HG03066 (cell line): ENCODE data around the gene PTPRH.
"Not testable (repeated sequence)": the region's sequence is repeated elsewhere in the genome, so short reads cannot be mapped to it uniquely, and the experiment has no call there.

Source experiments
- ATAC-seq: cut with Tn5 transposase; IDR thresholded peaks from one replicate; pipeline ENCODE4 v1.9.1; 2021; ENCODE audit warnings: low read depth; ENCODE audit not compliant: unreplicated experiment

PTPRH gene

GRCh38 chr19:55226273-55226672 lies 17.0 kb upstream of the PTPRH start:
- no peak for ATAC-seq

GRCh38 chr19:55225415-55225958 lies 16.2 kb upstream of the PTPRH start:
- ATAC-seq: no peak

GRCh38 chr19:55224679-55225414 lies 15.5 kb upstream of the PTPRH start:
- not testable (repeated sequence) for ATAC-seq

DNA sequence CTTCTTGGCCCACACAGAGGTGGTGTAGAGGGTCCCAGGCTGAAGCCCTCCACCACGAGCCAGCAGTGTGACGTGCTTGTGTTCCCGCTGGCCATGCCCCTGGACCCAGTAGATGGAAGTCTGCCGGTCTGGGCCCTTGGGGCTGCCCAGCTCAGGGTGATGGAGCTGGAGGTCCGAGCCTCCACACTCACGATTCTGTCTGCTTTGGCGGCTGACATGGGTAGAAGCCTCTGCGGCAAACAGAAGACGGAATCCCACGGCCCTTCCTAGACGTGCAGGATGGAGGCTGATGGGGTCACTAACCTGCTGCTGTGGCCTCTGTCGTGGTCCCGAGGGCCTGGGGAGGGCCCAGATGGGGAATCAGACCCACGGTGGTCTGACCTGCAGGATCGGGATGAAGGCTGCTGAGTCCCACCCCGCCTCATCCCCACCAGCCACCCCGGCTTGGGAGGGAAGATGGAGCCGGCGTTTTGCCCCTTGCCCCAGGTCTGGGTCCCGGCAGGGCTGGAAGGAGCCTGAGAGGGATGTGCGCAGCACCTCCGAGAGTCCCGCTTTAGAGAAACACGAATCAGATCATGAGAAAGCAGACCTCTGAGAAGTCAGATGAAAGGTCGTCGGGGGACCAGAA lies 14.9 kb upstream of the PTPRH start:
- no peak for ATAC-seq

DNA sequence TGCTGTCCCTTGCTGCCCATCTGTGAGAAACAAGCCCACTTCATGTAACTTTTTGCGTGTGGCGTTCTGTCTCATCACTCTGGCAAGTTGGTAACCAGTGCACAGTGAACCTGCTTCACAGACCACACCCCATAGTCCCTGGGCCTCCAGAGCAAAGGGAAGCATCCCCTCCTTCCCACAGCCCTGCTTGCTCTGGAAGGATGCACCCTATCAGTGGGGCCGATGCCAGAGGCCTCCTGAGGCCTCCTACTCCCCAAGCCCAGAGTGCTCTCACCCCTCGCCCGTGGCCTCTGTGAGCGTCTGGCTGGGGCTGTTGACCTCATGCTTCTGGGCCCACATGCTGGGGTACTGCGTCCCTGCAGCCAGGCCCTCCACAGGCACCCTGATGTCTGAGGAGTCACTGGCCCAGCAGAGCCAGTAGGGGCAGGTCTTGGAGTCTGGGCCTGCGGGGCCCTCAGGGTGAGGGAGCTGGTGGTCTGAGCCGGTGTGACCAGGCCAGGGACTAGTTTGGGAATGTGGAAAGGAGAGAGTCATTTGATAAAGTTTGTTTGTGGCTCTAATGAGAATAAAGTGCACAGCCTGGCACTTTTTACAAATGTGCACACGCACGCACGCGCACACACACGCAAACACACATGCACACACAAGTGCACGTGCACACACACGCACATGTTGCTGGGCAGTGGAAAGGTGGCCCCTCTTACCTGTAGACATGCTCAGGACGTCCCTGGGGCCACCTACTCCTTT lies 14.2 kb upstream of the PTPRH start:
- no peak for ATAC-seq

DNA sequence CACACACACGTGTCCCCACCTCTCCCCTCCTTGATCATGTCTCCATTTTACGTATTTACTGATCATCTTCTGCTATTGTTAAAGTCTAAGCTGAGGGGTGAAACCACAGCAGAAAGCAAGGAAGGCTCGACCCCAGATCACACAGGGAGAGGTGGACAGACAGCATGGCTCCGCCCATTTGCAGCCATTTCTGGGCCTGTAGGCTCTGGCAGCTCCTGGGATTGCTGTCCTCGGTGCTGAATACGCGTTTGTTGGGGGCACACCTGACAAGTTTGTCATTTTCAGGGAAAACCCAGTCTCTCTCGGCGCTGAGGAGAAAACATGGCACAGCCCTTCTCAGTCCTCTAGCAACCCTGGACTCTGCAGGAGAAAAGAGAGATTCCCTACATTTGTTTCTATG lies 11.2 kb upstream of the PTPRH start:
- ATAC-seq: no peak

DNA sequence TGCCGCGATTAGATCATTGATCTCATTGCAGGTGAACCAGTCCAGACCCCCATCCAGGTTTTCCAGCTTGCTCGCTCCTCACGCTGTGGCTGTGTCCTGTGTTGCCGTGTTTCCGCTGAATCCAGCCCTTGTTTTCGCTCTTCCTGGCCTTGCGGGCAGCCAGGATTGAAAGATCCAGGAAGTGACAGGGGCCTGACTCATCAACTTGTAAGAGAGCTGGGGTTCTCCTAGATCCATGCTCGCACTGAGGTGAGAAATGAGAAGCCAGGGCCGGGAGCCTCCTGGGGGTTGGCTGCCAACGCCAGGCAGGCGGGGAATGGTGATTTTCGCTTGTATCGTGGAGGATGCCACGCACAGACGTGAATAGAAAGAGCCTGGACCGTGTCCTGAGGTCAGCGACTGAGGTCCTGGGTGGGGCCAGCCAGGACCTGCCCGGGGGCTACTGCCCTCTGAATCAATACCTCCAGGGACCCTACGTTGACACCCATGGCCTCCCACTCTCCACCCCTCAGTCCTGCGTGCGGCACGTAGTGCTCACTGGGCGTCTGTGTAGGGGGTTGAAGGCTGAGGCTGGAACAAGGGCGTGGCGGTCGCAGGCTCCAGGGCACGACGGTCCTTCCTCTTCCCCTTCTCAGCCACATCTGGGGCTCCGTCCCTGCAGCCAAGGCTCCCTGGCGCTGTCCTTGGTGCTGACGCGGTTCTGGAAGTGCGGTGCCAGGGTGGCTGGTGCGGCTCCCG lies 7.3 kb upstream of the PTPRH start:
- no peak for ATAC-seq

- ATAC-seq: no peak
Measured at GRCh38 chr19:55213547-55213946, 4.2 kb upstream of the PTPRH start.

DNA sequence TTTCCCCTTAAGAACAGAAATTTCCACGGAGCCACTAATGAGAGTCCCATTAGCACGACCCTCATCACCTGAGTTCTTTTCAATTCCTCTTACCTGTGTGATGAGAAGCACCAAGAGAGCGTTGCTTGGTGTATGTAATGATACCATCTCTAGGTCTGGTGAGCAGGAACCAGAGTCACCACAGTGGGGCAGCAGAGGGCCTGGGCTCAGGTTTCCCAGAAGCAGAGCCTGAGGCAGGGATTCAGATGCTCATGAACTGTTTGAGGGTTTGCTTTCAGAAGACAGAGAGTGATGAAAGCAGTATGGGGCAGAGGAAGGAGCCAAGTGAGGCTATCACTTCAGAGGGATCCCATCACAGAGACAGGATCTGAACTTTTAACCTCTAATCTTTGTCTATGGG lies 3.1 kb upstream of the PTPRH start:
- no peak for ATAC-seq

- ATAC-seq: no peak
Measured at GRCh38 chr19:55209693-55210472, 582 bp upstream of the PTPRH start.

DNA sequence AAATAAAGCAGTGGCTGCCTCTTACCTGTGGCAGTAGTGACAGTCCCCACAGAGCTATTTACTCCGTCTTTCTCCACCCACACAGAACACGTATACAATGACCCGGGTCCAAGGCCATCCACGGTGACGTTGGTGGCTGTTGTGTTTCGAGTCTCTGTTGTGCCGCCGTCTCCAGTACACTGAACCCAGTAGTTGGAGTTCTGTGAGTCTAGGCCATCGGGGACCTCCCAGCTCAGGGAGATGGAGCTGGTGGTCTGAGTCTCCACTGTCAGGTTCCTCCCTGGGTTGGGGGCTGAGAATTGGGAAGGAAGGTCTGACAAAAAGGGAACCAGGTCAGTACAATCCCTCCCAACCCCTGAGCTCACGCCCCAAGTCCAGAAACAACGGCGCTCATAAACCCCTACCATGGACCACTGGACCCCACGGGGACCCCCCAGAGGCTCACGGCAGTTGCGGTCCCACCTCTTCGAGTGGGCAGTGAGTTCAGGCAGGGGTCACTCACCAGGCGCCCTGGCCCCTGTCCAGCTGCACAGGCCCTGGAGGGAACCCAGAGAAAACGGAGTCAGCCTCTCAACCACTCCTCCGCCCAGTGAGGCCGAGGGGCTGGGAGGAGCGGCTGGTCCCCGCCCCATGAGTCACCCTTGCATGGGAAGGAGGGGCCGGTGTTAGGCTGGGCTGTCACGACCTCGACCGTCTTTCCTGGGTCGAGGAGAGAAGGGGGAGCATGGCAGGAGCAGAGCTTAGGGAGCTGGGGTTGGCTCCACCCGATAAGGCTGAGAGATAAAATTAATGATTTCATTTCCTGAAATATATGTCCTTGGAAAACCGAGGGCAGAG lies 2.4 kb downstream of the PTPRH start:
- ATAC-seq: no peak

- not testable (repeated sequence) for ATAC-seq
Measured at GRCh38 chr19:55202199-55202598, 7.1 kb downstream of the PTPRH start.

DNA sequence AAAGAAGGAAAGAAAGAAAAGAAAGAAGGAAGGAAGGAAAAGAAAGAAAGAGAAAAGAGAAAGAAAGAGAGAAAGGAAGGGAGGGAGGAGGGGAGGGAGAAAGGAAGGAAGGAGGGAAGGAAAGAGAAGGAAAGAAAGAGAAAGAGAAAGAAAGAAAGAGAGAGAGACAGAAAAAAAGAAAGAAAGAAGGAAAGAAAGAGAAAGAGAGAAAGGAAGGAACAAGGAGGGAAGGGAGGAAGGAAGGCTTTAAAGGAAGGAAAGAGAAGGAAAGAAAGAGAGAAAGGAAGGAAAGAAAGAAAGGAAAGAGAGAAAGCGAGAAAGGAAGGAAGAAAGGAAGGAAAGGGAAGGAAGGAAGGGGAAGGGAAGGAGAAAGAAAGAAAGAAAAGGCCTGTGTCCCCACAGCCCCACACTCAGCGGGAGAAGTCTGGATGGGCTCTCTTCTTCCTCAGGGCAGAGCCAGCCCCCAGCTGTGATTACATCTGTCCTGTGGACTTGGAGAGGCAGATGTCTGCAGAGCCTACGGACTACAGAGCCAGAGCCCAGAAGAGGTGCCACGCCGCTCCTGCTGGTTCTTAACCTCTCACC lies 9.6 kb downstream of the PTPRH start:
- no peak for ATAC-seq

- no peak for ATAC-seq
Measured at GRCh38 chr19:55198651-55199050, 10.7 kb downstream of the PTPRH start.

DNA sequence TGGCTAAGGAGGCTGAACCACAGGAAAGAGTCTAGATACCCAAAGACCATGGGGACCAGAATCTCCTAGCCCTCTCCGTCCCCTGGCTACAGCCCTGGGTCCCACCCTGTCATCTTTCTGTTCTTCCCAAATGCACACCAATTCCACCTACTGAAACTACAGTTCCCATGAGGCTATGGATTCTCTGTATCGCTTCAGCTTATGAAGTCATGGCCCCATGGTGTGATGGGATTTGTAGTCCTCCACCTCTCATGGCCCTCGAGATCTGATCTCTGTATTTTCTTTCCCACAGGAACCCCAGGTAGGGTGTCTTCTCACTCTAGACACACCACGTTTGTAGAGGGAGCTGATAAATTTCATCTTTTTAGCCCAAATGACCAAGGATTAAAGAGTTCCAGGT lies 11.8 kb downstream of the PTPRH start:
- ATAC-seq: no peak

GRCh38 chr19:55196803-55197202 lies 12.5 kb downstream of the PTPRH start:
- no peak for ATAC-seq

GRCh38 chr19:55193481-55193880 lies 15.8 kb downstream of the PTPRH start:
- ATAC-seq: no peak

GRCh38 chr19:55189403-55189835 lies 19.9 kb downstream of the PTPRH start:
- no peak for ATAC-seq

GRCh38 chr19:55188625-55189024 lies 20.7 kb downstream of the PTPRH start:
- no peak for ATAC-seq
